Measurements from ENCODE around the gene C12orf56.
"Not testable (repeated sequence)": the region's sequence is repeated elsewhere in the genome, so short reads cannot be mapped to it uniquely, and the experiment has no call there.

C12orf56 gene

GRCh38 chr12:64383675-64384074, 6.9 kb downstream of the C12orf56 start:
- CTCF ChIA-PET = interaction anchor here (0.9 kb wide), 1 partner anchor 10 kb away, joined by 3 read pairs; no protein-coding TSS in a partner anchor
- POLR2A ChIA-PET = no interaction called here
- no peak for TF ChIP-seq CTCF (IDR thresholded peaks at IDR 0.05; ENCODE audit: control extremely low read depth, extremely low read depth, low read depth, missing control alignments)
- no peak for DNase-seq (ENCODE audit: extremely low spot score)

- ChIA-PET POLR2A (no interaction called here), CTCF (no interaction called here)
- DNase-seq (ENCODE audit: extremely low spot score) = no peak
- TF ChIP-seq CTCF (IDR thresholded peaks at IDR 0.05; ENCODE audit: control extremely low read depth, extremely low read depth, low read depth, missing control alignments) = no peak
These were observed 27.7 kb downstream of the C12orf56 start for GRCh38 chr12:64362721-64363305.

GRCh38 chr12:64361173-64361572, 29.4 kb downstream of the C12orf56 start:
- CTCF ChIA-PET, POLR2A ChIA-PET: not testable (repeated sequence)

GRCh38 chr12:64356209-64356608, 34.3 kb downstream of the C12orf56 start:
- CTCF ChIA-PET, POLR2A ChIA-PET: not testable (repeated sequence)

More at GRCh38 chr12:64361173-64361572, 29.4 kb downstream of the C12orf56 start:
- not testable (repeated sequence) for DNase-seq (ENCODE audit: extremely low spot score)

GRCh38 chr12:64352181-64352580, 38.4 kb downstream of the C12orf56 start:
- ChIA-PET CTCF (no interaction called here), POLR2A (no interaction called here)
- TF ChIP-seq CTCF (IDR thresholded peaks at IDR 0.05; ENCODE audit: control extremely low read depth, extremely low read depth, low read depth, missing control alignments) = no peak
- no peak for DNase-seq (ENCODE audit: extremely low spot score)

More at GRCh38 chr12:64356209-64356608, 34.3 kb downstream of the C12orf56 start:
- DNase-seq (ENCODE audit: extremely low spot score) = not testable (repeated sequence)

GRCh38 chr12:64351265-64351664, 39.3 kb downstream of the C12orf56 start:
- no peak for TF ChIP-seq CTCF (IDR thresholded peaks at IDR 0.05; ENCODE audit: control extremely low read depth, extremely low read depth, low read depth, missing control alignments)
- POLR2A ChIA-PET = no interaction called here
- no peak for DNase-seq (ENCODE audit: extremely low spot score)
- CTCF ChIA-PET = no interaction called here

- no peak for DNase-seq (ENCODE audit: extremely low spot score)
- TF ChIP-seq CTCF (IDR thresholded peaks at IDR 0.05; ENCODE audit: control extremely low read depth, extremely low read depth, low read depth, missing control alignments) = no peak
- CTCF ChIA-PET = no interaction called here
- POLR2A ChIA-PET = no interaction called here
These were observed 42.9 kb downstream of the C12orf56 start for GRCh38 chr12:64347630-64348029.

GRCh38 chr12:64344631-64345030, 45.9 kb downstream of the C12orf56 start:
- DNase-seq (ENCODE audit: extremely low spot score); POLR2A ChIA-PET; CTCF ChIA-PET: not testable (repeated sequence)

- CTCF ChIA-PET; POLR2A ChIA-PET; DNase-seq (ENCODE audit: extremely low spot score): not testable (repeated sequence)
These were observed 50.0 kb downstream of the C12orf56 start for GRCh38 chr12:64340546-64340945.
